HTR-8/SVneo (cell line): ENCODE data around the gene CEACAM3.
"Not testable (repeated sequence)": the region's sequence is repeated elsewhere in the genome, so short reads cannot be mapped to it uniquely, and the experiment has no call there.

Experiments used
- DNase-seq: peaks from one replicate; pipeline ENCODE4 v3.0.0; 2011; ENCODE audit warnings: low spot score, mixed read lengths; ENCODE audit not compliant: insufficient read length
- FAIRE-seq: peaks from 2 replicates; lab custom pipeline; 2011; peaks lifted over from hg19 to GRCh38; lab: Jason Lieb, UNC

CEACAM3 gene

GRCh38 chr19:41789053-41789452, 7.3 kb upstream of the CEACAM3 start:
- not testable (repeated sequence) for FAIRE-seq, DNase-seq

GRCh38 chr19:41792513-41793413, 3.6 kb upstream of the CEACAM3 start:
- FAIRE-seq (no peak), DNase-seq (peak; percentile 54)

GRCh38 chr19:41793414-41793727, 3.0 kb upstream of the CEACAM3 start:
- DNase-seq (no peak), FAIRE-seq (no peak)

- DNase-seq, result no peak
- FAIRE-seq, result peak; percentile 88
Measured at GRCh38 chr19:41795031-41795461, 1.3 kb upstream of the CEACAM3 start.

GRCh38 chr19:41796901-41797300, 514 bp downstream of the CEACAM3 start:
- FAIRE-seq, result no peak

GRCh38 chr19:41799444-41800000, 3.1 kb downstream of the CEACAM3 start:
- FAIRE-seq (no peak), DNase-seq (no peak)

More at GRCh38 chr19:41796901-41797300, 514 bp downstream of the CEACAM3 start:
- no peak for DNase-seq

GRCh38 chr19:41801031-41801430, 4.6 kb downstream of the CEACAM3 start:
- no peak for FAIRE-seq

GRCh38 chr19:41801792-41802211, 5.4 kb downstream of the CEACAM3 start:
- no peak for FAIRE-seq
- no peak for DNase-seq

More at GRCh38 chr19:41801031-41801430, 4.6 kb downstream of the CEACAM3 start:
- no peak for DNase-seq

- DNase-seq, result no peak
- no peak for FAIRE-seq
Measured at GRCh38 chr19:41802770-41803169, 6.4 kb downstream of the CEACAM3 start.

- DNase-seq (no peak), FAIRE-seq (no peak)
Measured at GRCh38 chr19:41804336-41804735, 7.9 kb downstream of the CEACAM3 start.

GRCh38 chr19:41807176-41807575, 10.8 kb downstream of the CEACAM3 start:
- DNase-seq (no peak), FAIRE-seq (no peak)

GRCh38 chr19:41808663-41809566, 12.5 kb downstream of the CEACAM3 start:
- no peak for FAIRE-seq
- no peak for DNase-seq

- FAIRE-seq (no peak), DNase-seq (no peak)
Measured at GRCh38 chr19:41810301-41810700, 13.9 kb downstream of the CEACAM3 start.

GRCh38 chr19:41811036-41811435, 14.6 kb downstream of the CEACAM3 start:
- FAIRE-seq (no peak), DNase-seq (no peak)

- DNase-seq (no peak), FAIRE-seq (no peak)
Measured at GRCh38 chr19:41811981-41812380, 15.6 kb downstream of the CEACAM3 start.

GRCh38 chr19:41813911-41814310, 17.5 kb downstream of the CEACAM3 start:
- FAIRE-seq (no peak), DNase-seq (no peak)

- no peak for FAIRE-seq
- no peak for DNase-seq
Measured at GRCh38 chr19:41815301-41815700, 18.9 kb downstream of the CEACAM3 start.

GRCh38 chr19:41816761-41817160, 20.4 kb downstream of the CEACAM3 start:
- FAIRE-seq, result no peak
- DNase-seq, result no peak

GRCh38 chr19:41821003-41821735, 24.8 kb downstream of the CEACAM3 start:
- FAIRE-seq, result no peak
- peak; percentile 50 for DNase-seq
